ENCODE measurements around the gene GPC1. TPM values are rescaled to one million over a fixed set of nuclear protein-coding genes. Genes with fewer than 3 reads are reported as not detected.

GPC1 gene
- total RNA-seq, 1 donor from 2014 or later, result 89.9 TPM

DNA sequence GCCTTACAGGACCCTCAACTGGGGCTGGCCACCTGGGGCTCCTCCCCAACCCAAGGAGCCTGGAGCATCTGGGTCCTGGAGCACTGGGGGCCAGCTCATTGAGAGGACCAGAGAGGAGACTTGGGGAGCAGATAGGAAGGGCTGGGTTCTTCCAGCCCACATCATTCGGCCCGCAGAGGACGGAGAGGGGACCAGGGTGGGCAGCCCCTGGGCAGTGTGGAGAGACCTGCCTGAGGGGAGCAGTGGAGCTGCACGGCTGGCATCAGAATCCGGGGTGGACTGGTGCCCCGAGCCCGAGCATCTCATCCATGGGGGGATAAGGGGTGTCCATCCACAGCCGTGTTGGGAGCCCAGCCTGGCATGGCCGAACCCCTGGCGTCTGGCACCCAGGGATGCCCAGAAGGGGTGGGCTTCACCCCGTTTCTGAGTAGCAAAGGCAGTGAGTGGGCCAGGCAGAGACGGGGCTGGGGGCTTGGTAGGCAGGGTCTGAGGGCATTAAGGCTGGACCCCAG lies 11.3 kb downstream of the GPC1 start:
- TF ChIP-seq CTCF (conservative IDR thresholded peaks at IDR 0.05), result no peak
- Mint-ChIP-seq H3K36me3 (ENCODE audit: low read depth) (no peaks in the 10 kb centered on the region), H3K4me1 (peaks cover 14% of the 10 kb centered on the region), H3K27ac (ENCODE audit: unreplicated experiment) (no peak overlapping the region), H3K4me3 (no peak overlapping the region), H3K27me3 (ENCODE audit: low read depth) (no peaks in the 10 kb centered on the region), H3K9me3 (no peaks in the 10 kb centered on the region)
- DNase-seq (ENCODE audit: low read depth, low spot score), result no peak

DNA sequence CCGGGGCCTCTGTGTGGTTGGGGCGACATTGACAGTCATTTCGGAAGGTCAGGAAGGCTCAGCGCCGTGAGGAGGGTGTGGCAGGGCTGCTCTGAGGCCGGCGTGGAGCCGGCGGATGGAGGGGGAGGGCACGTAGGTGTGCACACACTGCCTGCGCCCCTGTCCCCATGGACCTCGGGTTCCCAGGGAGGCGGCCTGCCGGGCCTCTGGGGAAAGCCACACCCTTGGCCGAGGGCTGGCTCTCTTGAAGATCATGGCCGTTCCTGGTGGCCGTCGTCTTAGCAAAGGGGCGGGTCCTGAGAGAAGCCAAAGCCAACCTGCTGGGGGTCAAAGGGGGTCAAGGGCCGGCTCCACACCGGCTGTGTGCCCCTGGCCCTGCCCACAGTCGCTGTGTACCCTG lies 11.9 kb downstream of the GPC1 start:
- Mint-ChIP-seq H3K27me3 (ENCODE audit: low read depth) (no peaks in the 10 kb centered on the region), H3K9me3 (no peaks in the 10 kb centered on the region), H3K4me3 (no peak overlapping the region), H3K4me1 (peaks cover 19% of the 10 kb centered on the region), H3K27ac (ENCODE audit: unreplicated experiment) (no peak overlapping the region), H3K36me3 (ENCODE audit: low read depth) (no peaks in the 10 kb centered on the region)
- DNase-seq (ENCODE audit: low read depth, low spot score), result no peak
- no peak for TF ChIP-seq CTCF (conservative IDR thresholded peaks at IDR 0.05)

GRCh38 chr2:240447934-240448333 lies 12.5 kb downstream of the GPC1 start:
- H3K36me3 Mint-ChIP-seq (ENCODE audit: low read depth), result no peaks in the 10 kb centered on the region
- no peak overlapping the region for H3K27ac Mint-ChIP-seq (ENCODE audit: unreplicated experiment)
- no peak for TF ChIP-seq CTCF (conservative IDR thresholded peaks at IDR 0.05)
- DNase-seq (ENCODE audit: low read depth, low spot score), result no peak
- no peaks in the 10 kb centered on the region for H3K27me3 Mint-ChIP-seq (ENCODE audit: low read depth)
- H3K4me3 Mint-ChIP-seq, result no peak overlapping the region
- peaks cover 19% of the 10 kb centered on the region for H3K4me1 Mint-ChIP-seq
- no peaks in the 10 kb centered on the region for H3K9me3 Mint-ChIP-seq

GRCh38 chr2:240448387-240449274 lies 13.2 kb downstream of the GPC1 start:
- no peak overlapping the region for H3K4me3 Mint-ChIP-seq
- H3K4me1 Mint-ChIP-seq, result peaks cover 19% of the 10 kb centered on the region
- no peak for DNase-seq (ENCODE audit: low read depth, low spot score)
- no peaks in the 10 kb centered on the region for H3K9me3 Mint-ChIP-seq
- no peak overlapping the region for H3K27ac Mint-ChIP-seq (ENCODE audit: unreplicated experiment)
- TF ChIP-seq CTCF (conservative IDR thresholded peaks at IDR 0.05), result no peak
- no peaks in the 10 kb centered on the region for H3K36me3 Mint-ChIP-seq (ENCODE audit: low read depth)
- H3K27me3 Mint-ChIP-seq (ENCODE audit: low read depth), result no peaks in the 10 kb centered on the region

- no peak for DNase-seq (ENCODE audit: low read depth, low spot score)
- Mint-ChIP-seq H3K36me3 (ENCODE audit: low read depth) (no peaks in the 10 kb centered on the region), H3K4me3 (peak overlapping the region; percentile 75), H3K27ac (ENCODE audit: unreplicated experiment) (peak overlapping the region; percentile 53), H3K9me3 (no peaks in the 10 kb centered on the region), H3K27me3 (ENCODE audit: low read depth) (peaks cover 11% of the 10 kb centered on the region), H3K4me1 (peaks cover 24% of the 10 kb centered on the region)
- TF ChIP-seq CTCF (conservative IDR thresholded peaks at IDR 0.05), result no peak
Measured at GRCh38 chr2:240449764-240450531, 14.5 kb downstream of the GPC1 start.

All from neural crest cell (in vitro differentiated cells).